Measurements from ENCODE around the gene TNRC18. TPM values are rescaled to one million over a fixed set of nuclear protein-coding genes. Genes with fewer than 3 reads are reported as not detected.

TNRC18 gene
- total and polyA plus RNA-seq, 8 donors, result 94.4 to 164 (median 133) TPM

DNA sequence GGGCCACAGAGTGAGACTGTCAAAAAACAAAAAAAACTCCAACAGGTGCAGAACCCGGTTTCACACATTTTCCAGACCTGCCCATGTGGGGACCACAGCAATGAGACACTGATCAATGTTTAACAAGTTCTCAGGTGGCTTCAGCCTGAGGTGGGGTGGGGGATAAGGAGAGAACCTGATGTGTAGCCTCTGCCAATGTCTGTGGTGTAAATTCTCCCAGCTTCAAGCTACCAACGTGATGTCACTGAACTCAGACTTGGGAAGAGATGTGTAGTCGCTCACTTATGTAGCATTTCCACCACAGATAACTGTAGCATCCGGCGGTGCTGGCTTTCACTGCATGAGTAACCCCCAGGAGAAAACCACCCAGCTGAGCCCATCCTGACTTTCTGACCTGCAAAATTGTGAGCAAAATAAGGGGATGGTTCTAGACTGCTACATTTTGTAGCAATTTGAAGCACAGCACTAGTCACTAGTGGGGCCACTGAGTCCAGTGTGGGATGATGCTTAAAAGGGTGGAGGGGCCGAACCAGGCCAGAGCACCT is 13.8 kb upstream of the TNRC18 start:
- Histone ChIP-seq H3K27ac (no peak overlapping the region), H3K36me3 (no peaks in the 10 kb centered on the region), H3K4me3 (no peak overlapping the region), H3K4me1 (peaks cover 0 to 12% of the 10 kb centered on the region in 2 donors), H3K27me3 (no peaks in the 10 kb centered on the region), H3K9me3 (peaks cover 0 to 7% of the 10 kb centered on the region in 2 donors)
- TF ChIP-seq CTCF (IDR thresholded peaks at IDR 0.05), result no peak
- intact Hi-C loops (cut with DNase I), result no loop called here
- no peak for DNase-seq
- ATAC-seq, result no peak

GRCh38 chr7:5436003-5436678 is 12.5 kb upstream of the TNRC18 start:
- intact Hi-C loops (cut with DNase I), result no loop called here
- H3K9me3 ChIP-seq, result peaks cover 0 to 7% of the 10 kb centered on the region in 2 donors
- no peak overlapping the region for H3K4me3 ChIP-seq
- H3K36me3 ChIP-seq, result no peaks in the 10 kb centered on the region
- TF ChIP-seq CTCF (IDR thresholded peaks at IDR 0.05), result no peak
- no peak for DNase-seq
- no peak overlapping the region for H3K27ac ChIP-seq
- H3K4me1 ChIP-seq, result no peaks in the 10 kb centered on the region
- no peaks in the 10 kb centered on the region for H3K27me3 ChIP-seq
- ATAC-seq, result no peak

GRCh38 chr7:5435291-5436002 is 11.8 kb upstream of the TNRC18 start:
- intact Hi-C loops (cut with DNase I), result no loop called here
- no peak for DNase-seq

DNA sequence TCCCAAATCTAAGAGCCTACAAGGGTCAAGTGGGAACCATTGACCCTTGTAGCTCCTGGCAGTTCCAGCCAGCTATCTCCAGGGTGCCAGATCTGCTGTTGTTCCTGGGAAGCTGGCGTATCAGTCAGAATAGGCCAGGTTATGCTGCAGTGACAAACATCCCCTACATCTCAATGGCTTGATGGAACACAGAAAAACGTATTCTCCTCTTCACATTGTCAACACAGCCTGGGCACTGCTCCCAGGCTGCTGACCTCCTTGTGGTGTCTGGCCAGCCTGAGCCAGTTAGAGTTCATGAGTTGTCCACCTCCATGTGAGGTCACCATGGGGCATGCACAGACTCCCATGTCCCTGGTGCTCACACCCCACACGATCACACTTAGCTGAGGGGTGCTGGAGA is 9.5 kb upstream of the TNRC18 start:
- no peak for DNase-seq
- peaks cover 21 to 24% of the 10 kb centered on the region in 2 donors for H3K4me1 ChIP-seq
- no peaks in the 10 kb centered on the region for H3K36me3 ChIP-seq
- peaks cover 0 to 7% of the 10 kb centered on the region in 2 donors for H3K9me3 ChIP-seq
- H3K27ac ChIP-seq, result no peak overlapping the region
- intact Hi-C loops (cut with DNase I), result no loop called here
- H3K27me3 ChIP-seq, result peaks cover 0 to 9% of the 10 kb centered on the region in 2 donors
- no peak overlapping the region for H3K4me3 ChIP-seq
- TF ChIP-seq CTCF (IDR thresholded peaks at IDR 0.05), result no peak
- no peak for ATAC-seq

More at GRCh38 chr7:5435291-5436002, 11.8 kb upstream of the TNRC18 start:
- H3K36me3 ChIP-seq, result no peaks in the 10 kb centered on the region
- H3K27ac ChIP-seq, result no peak overlapping the region
- peaks cover 0 to 7% of the 10 kb centered on the region in 2 donors for H3K9me3 ChIP-seq
- no peak overlapping the region for H3K4me3 ChIP-seq
- H3K4me1 ChIP-seq, result peaks cover 2% of the 10 kb centered on the region in 2 donors
- no peak for TF ChIP-seq CTCF (IDR thresholded peaks at IDR 0.05)
- H3K27me3 ChIP-seq, result no peaks in the 10 kb centered on the region
- no peak for ATAC-seq

DNA sequence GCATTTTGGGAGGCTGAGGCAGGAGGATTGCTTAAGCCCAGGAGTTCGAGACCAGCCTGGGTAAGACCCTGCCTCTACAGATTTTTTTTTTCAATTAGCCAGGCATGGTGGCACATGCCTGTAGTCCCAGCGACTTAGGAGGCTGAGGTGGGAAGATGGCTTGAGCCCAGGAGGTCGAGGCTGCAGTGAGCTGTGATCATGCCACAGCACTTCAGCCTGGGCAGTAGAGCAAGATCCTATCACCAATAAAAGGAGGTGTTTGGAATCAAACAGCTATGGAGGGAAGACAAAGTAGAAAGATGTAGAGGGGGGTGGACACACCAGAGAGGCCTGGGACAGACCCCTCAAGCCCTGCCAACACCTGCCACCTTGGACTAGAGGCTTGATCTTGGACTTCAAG is 9.1 kb upstream of the TNRC18 start:
- no peak for TF ChIP-seq CTCF (IDR thresholded peaks at IDR 0.05)
- Histone ChIP-seq H3K36me3 (no peaks in the 10 kb centered on the region), H3K4me1 (peaks cover 21 to 29% of the 10 kb centered on the region in 2 donors), H3K27me3 (peaks cover 0 to 9% of the 10 kb centered on the region in 2 donors), H3K27ac (no peak overlapping the region), H3K4me3 (no peak overlapping the region), H3K9me3 (peaks cover 0 to 6% of the 10 kb centered on the region in 2 donors)
- intact Hi-C loops (cut with DNase I), result no loop called here
- DNase-seq (no peak), ATAC-seq (no peak)

All from left lung (tissue), 10 donors.